Gastroesophageal sphincter (tissue), 3 donors: Measurements from ENCODE around the gene ACOX3.

Experiments
- POLR2A ChIP-seq, 2 donors: fragments of 450-650 bp; IDR thresholded peaks; one replicate each; pipeline ENCODE4 v1.6.1; 2017; ENCODE audit warnings: antibody characterized with exemption in 2 of 2, mild to moderate bottlenecking in 2 of 2, moderate library complexity in 1 of 2
- POLR2AphosphoS5 ChIP-seq: sonication (generic); formaldehyde crosslinking; IDR thresholded peaks from one replicate; pipeline ENCODE4 v1.6.1; 2017; ENCODE audit warnings: antibody characterized with exemption
- TF ChIP-seq, protein P1 (sequence below), 4 experiments: fragments of 200-600 bp in 2 of 4; fragments of 450-650 bp in 2 of 4; sonication (generic) in 1 of 4; IDR thresholded peaks; one replicate each; pipeline ENCODE4 v1.5.1; 2017 to 2019; ENCODE audit warnings: antibody characterized with exemption in 4 of 4, mild to moderate bottlenecking in 2 of 4, moderate library complexity in 2 of 4

DNA sequence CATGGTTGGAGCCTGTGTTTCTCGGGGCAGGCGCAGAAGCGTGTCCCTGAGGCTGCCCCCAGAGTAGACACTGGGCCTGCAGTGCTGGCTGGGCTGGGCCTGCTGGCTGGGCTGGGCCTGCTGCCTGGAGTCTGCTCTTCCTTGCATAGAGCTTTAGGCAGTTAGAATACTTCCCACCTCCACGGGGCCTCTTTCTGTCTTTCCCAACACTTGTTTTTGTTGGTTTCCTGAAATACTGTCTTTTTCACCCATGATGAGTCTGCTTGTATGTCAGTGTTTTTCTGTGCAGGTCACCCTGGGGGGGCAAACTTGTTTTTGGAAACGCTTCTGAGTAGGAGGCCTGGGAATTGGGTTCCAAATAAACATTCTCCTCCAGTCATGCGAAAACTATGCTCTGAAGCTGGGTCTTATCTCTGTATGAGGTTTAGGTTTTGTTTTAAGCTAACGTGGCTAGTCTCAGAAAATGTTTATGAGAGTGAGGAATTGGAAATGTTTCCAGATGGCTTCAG, 32.2 kb upstream of the ACOX3 start:
- TF ChIP-seq POLR2A (IDR thresholded peaks at IDR 0.05) (no peak), POLR2AphosphoS5 (peak; percentile 55)
- TF ChIP-seq, protein P1, sequence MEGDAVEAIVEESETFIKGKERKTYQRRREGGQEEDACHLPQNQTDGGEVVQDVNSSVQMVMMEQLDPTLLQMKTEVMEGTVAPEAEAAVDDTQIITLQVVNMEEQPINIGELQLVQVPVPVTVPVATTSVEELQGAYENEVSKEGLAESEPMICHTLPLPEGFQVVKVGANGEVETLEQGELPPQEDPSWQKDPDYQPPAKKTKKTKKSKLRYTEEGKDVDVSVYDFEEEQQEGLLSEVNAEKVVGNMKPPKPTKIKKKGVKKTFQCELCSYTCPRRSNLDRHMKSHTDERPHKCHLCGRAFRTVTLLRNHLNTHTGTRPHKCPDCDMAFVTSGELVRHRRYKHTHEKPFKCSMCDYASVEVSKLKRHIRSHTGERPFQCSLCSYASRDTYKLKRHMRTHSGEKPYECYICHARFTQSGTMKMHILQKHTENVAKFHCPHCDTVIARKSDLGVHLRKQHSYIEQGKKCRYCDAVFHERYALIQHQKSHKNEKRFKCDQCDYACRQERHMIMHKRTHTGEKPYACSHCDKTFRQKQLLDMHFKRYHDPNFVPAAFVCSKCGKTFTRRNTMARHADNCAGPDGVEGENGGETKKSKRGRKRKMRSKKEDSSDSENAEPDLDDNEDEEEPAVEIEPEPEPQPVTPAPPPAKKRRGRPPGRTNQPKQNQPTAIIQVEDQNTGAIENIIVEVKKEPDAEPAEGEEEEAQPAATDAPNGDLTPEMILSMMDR (IDR thresholded peaks at IDR 0.05) = no peak
